GM19324 (cell line): ENCODE results near the gene AKAP6.

ENCODE experiments used
- ATAC-seq: cut with Tn5 transposase; IDR thresholded peaks from one replicate; pipeline ENCODE4 v1.9.1; 2021; ENCODE audit warnings: mild to moderate bottlenecking, moderate library complexity; ENCODE audit not compliant: unreplicated experiment, low FRiP score

The AKAP6 gene

GRCh38 chr14:32329146-32329545, at the start of gene AKAP6:
Gene AKAP6 (plus strand): TSS chr14:32329298. CDS start chr14:32433494, 104,196 bp downstream.
- ATAC-seq, result no peak

- no peak for ATAC-seq
Observed at GRCh38 chr14:32286602-32287001, 42.5 kb upstream of the AKAP6 start.

GRCh38 chr14:32296366-32296765, 32.7 kb upstream of the AKAP6 start:
- no peak for ATAC-seq

DNA sequence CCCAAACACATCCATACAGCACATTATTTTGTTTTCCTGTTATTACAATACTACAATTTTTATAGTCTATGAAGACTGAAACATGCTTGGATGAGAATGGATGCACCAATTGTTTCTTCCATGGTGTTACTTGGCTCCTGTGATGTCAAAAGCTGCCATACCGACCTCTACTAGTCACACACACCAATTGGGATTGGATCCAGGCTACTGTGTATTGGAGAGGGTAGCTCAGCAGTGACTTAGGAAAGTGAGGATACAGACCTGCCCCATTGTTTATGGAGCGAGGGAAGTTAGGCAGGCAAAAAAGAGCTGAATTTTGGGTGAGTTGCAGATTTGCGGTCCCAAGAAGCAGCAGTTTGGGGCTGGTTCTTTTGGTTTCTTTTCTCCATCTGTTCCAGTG, 30.8 kb upstream of the AKAP6 start:
- no peak for ATAC-seq

DNA sequence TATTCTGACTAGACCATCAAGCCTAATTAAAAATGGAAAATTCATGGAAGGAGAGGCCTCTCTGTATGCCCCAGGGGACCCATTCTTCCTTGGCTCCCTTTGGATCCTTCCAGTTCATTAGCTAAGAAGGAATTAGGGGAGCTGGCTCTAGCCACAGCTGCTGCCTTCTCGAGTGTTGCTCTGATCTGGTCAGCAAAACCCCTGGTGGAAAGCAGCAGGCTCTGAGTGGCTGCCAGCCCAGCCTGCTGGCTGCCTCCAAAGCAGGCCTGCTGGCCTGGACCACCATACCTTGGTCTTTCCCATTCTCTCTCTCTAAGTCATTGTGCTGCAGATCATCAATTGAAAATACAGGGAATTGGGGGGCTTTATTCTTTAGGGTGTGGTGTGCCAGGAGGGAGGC, 29.0 kb upstream of the AKAP6 start:
- ATAC-seq, result no peak

GRCh38 chr14:32303865-32304264, 25.2 kb upstream of the AKAP6 start:
- ATAC-seq, result no peak

DNA sequence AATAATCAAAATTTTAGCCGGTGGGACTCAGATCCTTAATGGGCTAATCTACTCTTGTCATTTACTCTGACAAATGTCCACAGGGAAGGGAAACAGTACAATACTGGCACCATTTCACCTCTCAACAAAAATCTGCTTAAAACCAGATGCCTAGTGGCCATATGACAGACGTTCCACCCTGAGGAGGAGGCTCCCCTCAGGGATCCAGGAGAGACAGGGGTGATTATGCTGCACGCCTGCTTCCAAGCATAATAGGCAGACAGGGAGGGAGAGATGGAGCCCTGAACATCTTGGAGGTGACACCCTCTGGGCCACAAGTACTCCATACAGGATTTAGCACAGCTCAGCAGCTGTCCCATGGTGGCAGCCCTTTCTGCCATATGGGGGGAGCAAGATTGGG, 24.8 kb upstream of the AKAP6 start:
- ATAC-seq, result no peak

- ATAC-seq, result no peak
Observed at GRCh38 chr14:32306549-32306948, 22.5 kb upstream of the AKAP6 start.

GRCh38 chr14:32307881-32308582, 21.1 kb upstream of the AKAP6 start:
- ATAC-seq, result no peak

GRCh38 chr14:32310876-32311275, 18.2 kb upstream of the AKAP6 start:
- ATAC-seq, result no peak

GRCh38 chr14:32311294-32312009, 17.6 kb upstream of the AKAP6 start:
- no peak for ATAC-seq

GRCh38 chr14:32312010-32312331, 17.1 kb upstream of the AKAP6 start:
- no peak for ATAC-seq

- no peak for ATAC-seq
Observed at GRCh38 chr14:32313844-32314376, 15.2 kb upstream of the AKAP6 start.

- ATAC-seq, result no peak
Observed at GRCh38 chr14:32318087-32318795, 10.9 kb upstream of the AKAP6 start.

DNA sequence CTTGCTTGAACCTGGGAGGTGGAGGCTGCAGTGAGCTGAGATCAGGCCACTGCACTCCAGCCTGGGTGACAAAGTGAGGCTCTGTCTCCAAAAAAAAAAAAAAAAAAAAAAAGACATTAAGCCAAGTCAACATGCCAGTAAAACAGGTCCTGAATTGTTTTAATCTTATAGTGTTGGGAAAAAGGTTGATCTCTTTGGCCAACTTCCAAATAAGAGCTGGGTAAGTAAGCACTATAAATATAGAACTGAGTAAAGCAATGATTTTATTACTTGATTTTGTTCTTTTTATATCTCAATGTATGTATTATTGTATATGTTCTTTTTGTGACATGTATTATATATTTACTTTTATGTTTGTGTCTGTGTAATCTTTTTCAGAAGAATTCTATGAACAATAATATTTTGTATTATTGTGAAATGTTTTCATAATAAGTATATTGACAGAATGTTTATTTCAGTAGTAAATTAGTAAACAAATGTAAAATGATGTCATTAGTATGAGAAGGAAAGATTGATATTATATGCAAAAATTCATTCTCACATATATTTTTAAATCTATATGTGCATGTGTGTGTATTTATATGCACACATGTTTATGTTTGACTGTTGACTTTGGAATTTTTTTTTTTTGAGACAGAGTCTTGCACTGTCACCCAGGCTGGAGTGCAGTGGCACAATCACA, 9.6 kb upstream of the AKAP6 start:
- ATAC-seq, result no peak

DNA sequence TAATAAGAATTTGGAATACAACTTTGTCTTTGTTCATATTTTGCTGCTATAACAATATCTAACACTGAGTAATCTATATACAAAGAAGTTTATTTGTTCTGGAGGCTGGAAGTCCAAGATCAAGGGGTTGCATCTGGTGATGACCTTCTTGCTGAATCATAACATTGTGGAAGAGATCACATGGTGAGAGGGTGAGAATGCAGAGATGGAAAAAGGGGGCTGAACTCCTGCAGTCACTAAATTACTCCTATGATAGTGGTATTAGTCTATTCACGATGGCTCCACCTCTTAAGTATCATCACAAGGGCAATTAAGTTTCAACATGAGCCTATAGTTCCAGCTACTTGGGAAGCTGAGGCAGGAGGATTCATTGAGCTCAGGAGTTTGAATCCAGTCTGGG, 4.5 kb upstream of the AKAP6 start:
- no peak for ATAC-seq

- ATAC-seq, result no peak
Observed at GRCh38 chr14:32327255-32327961, 1.7 kb upstream of the AKAP6 start.

DNA sequence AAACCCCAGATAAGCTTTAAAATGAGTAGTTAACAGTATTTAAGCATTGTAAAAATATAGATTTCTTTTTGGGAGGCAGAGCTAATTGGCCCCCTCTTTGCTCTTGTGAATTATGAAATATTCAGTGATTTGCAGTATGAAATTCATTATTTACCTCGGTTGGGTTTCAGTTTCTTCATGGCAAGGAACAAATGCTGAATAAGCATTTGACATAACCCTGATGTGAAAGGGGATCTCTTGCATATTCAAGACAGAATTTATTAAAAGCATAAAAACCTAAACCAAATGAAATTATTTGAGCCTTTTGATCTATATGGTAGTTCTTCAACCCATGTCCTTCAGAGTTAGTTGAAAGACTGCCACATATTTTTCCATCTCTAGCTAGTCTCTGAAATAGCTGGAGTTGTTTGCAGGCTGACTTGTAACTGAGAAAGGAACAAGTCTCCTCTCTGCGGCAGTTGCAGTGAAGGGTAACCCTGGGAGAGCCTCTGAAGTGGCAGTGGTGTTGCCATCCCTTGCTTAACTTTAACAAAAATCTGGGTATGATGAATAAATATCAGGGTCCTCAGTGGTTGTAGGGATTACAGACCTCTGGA, 690 bp downstream of the AKAP6 start:
- no peak for ATAC-seq

GRCh38 chr14:32330351-32331111, 1.4 kb downstream of the AKAP6 start:
- no peak for ATAC-seq
